Measurements from ENCODE around the gene MAP3K2.
A peak's percentile ranks its signal among the peaks of the same experiment; 100 is the strongest.

The MAP3K2 gene, protein sequence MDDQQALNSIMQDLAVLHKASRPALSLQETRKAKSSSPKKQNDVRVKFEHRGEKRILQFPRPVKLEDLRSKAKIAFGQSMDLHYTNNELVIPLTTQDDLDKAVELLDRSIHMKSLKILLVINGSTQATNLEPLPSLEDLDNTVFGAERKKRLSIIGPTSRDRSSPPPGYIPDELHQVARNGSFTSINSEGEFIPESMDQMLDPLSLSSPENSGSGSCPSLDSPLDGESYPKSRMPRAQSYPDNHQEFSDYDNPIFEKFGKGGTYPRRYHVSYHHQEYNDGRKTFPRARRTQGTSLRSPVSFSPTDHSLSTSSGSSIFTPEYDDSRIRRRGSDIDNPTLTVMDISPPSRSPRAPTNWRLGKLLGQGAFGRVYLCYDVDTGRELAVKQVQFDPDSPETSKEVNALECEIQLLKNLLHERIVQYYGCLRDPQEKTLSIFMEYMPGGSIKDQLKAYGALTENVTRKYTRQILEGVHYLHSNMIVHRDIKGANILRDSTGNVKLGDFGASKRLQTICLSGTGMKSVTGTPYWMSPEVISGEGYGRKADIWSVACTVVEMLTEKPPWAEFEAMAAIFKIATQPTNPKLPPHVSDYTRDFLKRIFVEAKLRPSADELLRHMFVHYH

DNA sequence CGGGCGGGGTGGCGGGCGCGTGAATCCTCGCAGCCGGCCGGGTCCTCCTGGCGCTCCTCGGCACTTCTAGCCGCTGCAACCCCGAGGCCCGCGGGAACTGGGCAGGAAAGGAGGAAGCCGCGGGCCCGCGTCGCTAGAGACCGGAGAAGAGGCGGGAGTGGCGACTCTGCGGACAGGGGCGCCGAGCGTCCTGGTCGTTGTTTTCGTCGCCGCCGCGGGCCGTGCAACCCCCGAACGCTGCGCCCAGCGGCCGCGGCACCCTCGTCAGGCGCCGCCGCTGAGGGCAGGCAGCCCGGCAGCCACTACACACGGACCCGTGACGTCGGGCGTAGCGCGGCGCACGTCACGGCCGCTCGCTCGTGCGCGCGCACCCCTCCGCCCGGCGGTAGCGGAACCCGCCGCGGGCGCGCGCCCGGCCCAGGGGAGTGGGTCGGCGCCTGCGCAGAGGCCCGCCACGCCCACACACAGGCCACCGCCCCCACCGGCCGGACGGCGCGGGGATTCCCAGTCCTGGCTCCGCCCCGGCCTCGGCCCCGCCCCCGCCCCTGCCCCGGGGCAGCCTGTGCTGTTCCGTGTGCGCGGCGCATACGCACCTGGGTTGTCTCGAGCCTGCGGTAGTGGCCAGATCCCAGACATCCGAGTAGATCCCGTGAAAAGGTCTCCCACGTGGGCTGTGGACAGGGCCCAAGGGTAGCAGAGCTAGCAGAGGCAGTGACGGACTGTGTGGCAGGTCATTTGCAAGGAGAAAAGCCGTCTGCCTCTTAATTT lies at the start of gene MAP3K2:
TSS of gene MAP3K2 (minus strand) at position 321 of the 768 bp plus-strand sequence. CDS start 44,846 bp downstream, outside the sequence.
- peak; percentile 92 to 96 (median 92) for DNase-seq (ENCODE audit: low read depth in 2 of 3, low spot score in 2 of 3)

DNA sequence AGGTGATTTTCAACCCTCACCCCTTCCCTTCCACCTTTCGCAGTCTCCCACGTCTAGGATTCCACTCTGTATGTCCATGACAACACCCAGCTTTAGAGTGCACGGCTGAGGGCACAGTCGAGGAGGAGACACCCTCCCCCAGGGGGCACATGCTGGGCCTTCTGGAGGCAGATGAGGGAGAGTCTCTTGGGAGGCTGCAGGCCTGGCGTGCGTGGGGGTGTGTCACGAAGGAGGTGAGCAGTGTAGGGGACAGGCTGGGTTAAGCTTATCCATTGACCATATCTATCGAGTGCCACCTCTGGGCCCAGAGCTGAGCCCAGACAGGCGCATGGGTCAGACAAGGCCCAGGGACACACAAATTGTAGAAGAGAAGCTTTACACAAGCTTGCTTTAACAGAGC lies 49.3 kb upstream of the MAP3K2 start:
- DNase-seq (ENCODE audit: low read depth in 2 of 3, low spot score in 2 of 3), result no peak

DNA sequence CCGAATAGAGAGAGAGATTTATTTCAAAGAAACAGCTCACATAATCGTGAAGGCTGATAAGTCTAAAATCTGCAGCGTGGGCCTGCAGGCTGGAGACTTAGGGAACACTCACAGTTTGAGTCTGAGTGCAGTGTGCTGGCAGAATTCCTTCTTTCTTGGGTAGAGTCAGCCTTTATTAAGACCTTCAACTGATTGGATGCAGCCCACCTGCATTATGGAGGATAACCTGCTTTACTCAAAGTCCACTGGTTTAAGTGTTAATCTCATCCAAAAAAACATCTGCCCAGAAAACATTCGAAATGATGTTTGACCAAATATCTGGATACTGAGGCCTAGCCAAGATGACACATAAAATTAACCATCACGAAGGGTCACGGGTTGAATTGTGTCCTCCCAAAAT lies 46.7 kb upstream of the MAP3K2 start:
- DNase-seq (ENCODE audit: low read depth in 2 of 3, low spot score in 2 of 3), result no peak

DNA sequence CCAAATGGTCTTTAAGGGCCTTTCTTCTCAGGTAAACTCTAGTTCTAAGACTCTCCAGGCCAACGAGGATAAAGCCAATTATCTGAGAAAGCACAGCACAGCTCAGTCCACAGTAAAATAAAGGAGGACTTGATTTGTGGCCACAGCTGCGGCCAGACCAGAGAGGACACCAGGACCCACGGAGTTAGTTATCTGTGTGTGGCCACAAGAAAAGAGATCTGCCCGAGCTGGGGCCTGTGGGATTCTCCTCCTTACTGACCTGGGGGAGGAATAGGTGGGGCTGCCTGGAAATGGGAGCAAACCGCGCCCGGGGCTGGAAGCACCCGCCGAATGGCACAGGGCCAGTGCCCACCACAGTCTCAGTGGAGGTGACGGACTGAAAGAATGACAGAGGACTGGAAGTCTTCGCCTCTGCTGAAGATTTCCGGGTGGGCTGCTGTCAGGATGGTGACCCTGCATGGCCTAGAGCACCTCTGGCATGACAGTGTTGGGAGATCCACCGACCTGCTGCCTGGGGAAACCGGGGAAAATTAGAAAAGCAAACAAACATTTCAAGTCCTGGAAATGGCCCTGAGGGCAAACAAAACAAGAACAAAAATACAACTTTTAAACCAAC lies 43.7 kb upstream of the MAP3K2 start:
- no peak for DNase-seq (ENCODE audit: low read depth in 2 of 3, low spot score in 2 of 3)

DNA sequence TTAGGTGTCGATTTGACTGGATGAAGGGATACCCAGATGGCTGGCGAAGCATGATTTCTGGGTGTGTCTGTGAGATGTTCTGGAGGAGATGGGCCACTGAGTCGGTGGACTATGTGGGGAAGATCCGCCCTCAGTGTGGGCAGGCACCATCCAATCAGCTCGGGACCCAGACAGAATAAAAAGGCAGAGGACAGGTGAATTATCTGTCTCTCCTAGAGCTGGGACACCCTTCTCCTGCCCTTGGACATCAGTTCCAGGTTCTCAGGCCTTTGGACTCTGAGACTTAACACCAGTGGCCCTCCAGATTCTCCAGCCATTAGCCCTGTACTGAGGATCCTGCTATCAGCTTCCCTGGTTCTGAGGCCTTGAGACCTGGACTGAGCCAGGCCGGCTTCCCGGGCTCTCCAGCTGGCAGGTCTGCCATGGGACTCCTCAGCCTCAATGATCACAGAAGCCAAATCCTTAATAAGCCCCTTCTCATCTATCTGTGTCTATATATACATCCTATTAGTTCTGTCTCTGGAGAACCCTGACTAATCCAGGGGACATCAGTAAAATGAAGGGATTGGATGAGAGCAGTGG lies 42.2 kb upstream of the MAP3K2 start:
- DNase-seq (ENCODE audit: low read depth in 2 of 3, low spot score in 2 of 3), result no peak

DNA sequence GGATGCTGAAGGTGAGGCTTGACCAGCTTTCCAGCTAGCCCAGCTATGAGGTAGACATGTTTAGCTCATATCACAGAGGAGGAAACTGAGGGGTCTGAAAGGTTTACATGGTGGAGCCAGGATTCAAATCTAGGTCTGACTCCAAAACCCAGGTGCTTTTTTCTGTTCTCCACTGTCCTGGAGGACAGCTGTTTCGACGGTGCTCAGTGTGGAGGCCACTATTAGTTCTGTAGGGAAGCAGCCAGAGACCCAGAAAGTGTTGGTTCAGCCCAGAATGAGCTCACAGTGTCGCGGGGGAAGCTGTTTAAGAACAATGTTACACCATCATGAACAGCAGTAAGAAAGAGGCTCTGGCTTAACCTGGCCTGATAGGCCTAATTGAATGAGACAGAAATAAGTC lies 41.5 kb upstream of the MAP3K2 start:
- no peak for DNase-seq (ENCODE audit: low read depth in 2 of 3, low spot score in 2 of 3)

DNA sequence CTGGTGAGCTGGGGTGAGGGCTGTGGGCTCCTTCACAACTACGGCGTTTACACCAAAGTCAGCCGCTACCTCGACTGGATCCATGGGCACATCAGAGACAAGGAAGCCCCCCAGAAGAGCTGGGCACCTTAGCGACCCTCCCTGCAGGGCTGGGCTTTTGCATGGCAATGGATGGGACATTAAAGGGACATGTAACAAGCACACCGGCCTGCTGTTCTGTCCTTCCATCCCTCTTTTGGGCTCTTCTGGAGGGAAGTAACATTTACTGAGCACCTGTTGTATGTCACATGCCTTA lies 41.0 kb upstream of the MAP3K2 start:
- DNase-seq (ENCODE audit: low read depth in 2 of 3, low spot score in 2 of 3), result no peak

DNA sequence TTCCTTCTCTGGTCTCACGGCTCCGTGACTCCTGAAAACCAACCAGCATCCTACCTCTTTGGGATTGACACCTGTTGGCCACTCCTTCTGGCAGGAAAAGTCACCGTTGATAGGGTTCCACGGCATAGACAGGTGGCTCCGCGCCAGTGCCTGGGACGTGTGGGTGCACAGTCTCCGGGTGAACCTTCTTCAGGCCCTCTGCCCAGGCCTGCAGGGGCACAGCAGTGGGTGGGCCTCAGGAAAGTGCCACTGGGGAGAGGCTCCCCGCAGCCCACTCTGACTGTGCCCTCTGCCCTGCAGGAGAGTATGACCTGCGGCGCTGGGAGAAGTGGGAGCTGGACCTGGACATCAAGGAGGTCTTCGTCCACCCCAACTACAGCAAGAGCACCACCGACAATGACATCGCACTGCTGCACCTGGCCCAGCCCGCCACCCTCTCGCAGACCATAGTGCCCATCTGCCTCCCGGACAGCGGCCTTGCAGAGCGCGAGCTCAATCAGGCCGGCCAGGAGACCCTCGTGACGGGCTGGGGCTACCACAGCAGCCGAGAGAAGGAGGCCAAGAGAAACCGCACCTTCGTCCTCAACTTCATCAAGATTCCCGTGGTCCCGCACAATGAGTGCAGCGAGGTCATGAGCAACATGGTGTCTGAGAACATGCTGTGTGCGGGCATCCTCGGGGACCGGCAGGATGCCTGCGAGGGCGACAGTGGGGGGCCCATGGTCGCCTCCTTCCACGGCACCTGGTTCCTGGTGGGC lies 40.5 kb upstream of the MAP3K2 start:
- DNase-seq (ENCODE audit: low read depth in 2 of 3, low spot score in 2 of 3), result no peak

DNA sequence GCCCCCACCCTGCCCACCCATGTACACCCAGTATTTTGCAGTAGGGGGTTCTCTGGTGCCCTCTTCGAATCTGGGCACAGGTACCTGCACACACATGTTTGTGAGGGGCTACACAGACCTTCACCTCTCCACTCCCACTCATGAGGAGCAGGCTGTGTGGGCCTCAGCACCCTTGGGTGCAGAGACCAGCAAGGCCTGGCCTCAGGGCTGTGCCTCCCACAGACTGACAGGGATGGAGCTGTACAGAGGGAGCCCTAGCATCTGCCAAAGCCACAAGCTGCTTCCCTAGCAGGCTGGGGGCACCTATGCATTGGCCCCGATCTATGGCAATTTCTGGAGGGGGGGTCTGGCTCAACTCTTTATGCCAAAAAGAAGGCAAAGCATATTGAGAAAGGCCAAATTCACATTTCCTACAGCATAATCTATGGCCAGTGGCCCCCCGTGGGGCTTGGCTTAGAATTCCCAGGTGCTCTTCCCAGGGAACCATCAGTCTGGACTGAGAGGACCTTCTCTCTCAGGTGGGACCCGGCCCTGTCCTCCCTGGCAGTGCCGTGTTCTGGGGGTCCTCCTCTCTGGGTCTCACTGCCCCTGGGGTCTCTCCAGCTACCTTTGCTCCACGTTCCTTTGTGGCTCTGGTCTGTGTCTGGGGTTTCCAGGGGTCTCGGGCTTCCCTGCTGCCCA lies 39.7 kb upstream of the MAP3K2 start:
- DNase-seq (ENCODE audit: low read depth in 2 of 3, low spot score in 2 of 3), result no peak

DNA sequence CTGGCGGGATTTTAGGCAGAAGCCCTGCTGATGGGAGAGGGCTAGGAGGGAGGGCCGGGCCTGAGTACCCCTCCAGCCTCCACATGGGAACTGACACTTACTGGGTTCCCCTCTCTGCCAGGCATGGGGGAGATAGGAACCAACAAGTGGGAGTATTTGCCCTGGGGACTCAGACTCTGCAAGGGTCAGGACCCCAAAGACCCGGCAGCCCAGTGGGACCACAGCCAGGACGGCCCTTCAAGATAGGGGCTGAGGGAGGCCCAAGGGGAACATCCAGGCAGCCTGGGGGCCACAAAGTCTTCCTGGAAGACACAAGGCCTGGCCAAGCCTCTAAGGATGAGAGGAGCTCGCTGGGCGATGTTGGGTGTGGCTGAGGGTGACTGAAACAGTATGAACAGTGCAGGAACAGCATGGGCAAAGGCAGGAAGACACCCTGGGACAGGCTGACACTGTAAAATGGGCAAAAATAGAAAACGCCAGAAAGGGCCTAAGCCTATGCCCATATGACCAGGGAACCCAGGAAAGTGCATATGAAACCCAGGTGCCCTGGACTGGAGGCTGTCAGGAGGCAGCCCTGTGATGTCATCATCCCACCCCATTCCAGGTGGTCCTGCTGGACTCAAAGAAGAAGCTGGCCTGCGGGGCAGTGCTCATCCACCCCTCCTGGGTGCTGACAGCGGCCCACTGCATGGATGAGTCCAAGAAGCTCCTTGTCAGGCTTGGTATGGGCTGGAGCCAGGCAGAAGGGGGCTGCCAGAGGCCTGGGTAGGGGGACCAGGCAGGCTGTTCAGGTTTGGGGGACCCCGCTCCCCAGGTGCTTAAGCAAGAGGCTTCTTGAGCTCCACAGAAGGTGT lies 39.0 kb upstream of the MAP3K2 start:
- DNase-seq (ENCODE audit: low read depth in 2 of 3, low spot score in 2 of 3), result no peak

DNA sequence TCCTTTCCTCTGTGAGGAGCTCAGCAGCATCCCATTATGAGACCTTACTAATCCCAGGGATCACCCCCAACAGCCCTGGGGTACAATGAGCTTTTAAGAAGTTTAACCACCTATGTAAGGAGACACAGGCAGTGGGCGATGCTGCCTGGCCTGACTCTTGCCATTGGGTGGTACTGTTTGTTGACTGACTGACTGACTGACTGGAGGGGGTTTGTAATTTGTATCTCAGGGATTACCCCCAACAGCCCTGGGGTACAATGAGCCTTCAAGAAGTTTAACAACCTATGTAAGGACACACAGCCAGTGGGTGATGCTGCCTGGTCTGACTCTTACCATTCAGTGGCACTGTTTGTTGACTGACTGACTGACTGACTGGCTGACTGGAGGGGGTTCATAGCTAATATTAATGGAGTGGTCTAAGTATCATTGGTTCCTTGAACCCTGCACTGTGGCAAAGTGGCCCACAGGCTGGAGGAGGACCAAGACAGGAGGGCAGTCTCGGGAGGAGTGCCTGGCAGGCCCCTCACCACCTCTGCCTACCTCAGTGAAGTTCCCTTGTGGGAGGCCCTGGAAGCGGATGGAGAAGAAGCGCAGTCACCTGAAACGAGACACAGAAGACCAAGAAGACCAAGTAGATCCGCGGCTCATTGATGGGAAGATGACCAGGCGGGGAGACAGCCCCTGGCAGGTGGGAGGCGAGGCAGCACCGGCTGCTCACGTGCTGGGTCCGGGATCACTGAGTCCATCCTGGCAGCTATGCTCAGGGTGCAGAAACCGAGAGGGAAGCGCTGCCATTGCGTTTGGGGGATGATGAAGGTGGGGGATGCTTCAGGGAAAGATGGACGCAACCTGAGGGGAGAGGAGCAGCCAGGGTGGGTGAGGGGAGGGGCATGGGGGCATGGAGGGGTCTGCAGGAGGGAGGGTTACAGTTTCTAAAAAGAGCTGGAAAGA lies 38.0 kb upstream of the MAP3K2 start:
- DNase-seq (ENCODE audit: low read depth in 2 of 3, low spot score in 2 of 3), result no peak

DNA sequence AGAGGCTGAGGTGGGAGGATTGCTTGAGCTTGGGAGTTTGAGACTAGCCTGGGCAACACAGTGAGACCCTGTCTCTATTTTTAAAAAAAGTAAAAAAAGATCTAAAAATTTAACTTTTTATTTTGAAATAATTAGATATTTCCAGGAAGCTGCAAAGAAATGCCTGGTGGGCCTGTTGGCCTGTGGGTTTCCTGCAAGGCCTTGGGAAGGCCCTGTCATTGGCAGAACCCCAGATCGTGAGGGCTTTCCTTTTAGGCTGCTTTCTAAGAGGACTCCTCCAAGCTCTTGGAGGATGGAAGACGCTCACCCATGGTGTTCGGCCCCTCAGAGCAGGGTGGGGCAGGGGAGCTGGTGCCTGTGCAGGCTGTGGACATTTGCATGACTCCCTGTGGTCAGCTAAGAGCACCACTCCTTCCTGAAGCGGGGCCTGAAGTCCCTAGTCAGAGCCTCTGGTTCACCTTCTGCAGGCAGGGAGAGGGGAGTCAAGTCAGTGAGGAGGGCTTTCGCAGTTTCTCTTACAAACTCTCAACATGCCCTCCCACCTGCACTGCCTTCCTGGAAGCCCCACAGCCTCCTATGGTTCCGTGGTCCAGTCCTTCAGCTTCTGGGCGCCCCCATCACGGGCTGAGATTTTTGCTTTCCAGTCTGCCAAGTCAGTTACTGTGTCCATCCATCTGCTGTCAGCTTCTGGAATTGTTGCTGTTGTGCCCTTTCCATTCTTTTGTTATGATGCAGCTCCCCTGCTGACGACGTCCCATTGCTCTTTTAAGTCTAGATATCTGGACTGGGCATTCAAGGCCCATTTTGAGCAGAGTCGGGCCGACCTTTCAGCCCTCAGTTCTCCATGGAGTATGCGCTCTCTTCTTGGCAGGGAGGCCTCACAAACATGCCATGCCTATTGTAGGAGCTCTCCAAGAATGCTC lies 37.1 kb upstream of the MAP3K2 start:
- no peak for DNase-seq (ENCODE audit: low read depth in 2 of 3, low spot score in 2 of 3)

DNA sequence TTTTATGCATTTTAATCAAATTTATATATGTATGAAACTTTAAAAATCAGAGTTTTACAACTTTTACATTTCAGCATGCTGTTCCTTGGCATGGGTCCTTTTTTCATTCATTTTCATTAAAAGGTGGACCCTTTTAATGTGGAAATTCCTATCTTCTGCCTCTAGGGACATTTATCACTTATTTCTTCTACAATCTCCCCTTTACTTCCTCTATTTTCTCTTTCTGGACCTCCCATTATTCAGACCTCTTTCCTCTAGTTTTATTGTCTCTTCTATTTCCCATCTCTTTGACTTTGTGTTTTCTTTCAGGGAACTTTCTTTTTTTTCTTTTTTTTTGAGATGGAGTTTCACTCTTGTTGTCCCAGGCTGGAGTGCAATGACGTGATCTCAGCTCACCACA lies 36.1 kb upstream of the MAP3K2 start:
- no peak for DNase-seq (ENCODE audit: low read depth in 2 of 3, low spot score in 2 of 3)

DNA sequence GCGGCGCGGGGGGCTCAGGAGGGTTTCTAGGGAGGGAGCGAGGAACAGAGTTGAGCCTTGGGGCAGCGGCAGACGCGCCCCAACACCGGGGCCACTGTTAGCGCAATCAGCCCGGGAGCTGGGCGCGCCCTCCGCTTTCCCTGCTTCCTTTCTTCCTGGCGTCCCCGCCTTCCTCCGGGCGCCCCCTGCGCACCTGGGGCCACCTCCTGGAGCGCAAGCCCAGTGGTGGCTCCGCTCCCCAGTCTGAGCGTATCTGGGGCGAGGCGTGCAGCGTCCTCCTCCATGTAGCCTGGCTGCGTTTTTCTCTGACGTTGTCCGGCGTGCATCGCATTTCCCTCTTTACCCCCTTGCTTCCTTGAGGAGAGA lies 35.7 kb upstream of the MAP3K2 start:
- no peak for DNase-seq (ENCODE audit: low read depth in 2 of 3, low spot score in 2 of 3)

DNA sequence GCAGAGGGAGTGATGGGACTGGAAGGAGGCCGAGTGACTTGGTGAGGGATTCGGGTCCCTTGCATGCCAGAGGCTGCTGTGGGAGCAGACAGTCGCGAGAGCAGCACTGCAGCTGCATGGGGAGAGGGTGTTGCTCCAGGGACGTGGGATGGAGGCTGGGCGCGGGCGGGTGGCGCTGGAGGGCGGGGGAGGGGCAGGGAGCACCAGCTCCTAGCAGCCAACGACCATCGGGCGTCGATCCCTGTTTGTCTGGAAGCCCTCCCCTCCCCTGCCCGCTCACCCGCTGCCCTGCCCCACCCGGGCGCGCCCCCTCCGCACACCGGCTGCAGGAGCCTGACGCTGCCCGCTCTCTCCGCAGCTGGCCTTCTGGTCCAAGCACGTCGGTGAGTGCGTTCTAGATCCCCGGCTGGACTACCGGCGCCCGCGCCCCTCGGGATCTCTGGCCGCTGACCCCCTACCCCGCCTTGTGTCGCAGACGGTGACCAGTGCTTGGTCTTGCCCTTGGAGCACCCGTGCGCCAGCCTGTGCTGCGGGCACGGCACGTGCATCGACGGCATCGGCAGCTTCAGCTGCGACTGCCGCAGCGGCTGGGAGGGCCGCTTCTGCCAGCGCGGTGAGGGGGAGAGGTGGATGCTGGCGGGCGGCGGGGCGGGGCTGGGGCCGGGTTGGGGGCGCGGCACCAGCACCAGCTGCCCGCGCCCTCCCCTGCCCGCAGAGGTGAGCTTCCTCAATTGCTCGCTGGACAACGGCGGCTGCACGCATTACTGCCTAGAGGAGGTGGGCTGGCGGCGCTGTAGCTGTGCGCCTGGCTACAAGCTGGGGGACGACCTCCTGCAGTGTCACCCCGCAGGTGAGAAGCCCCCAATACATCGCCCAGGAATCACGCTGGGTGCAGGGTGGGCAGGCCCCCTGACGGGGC lies 35.0 kb upstream of the MAP3K2 start:
- DNase-seq (ENCODE audit: low read depth in 2 of 3, low spot score in 2 of 3), result no peak

Data from activated CD8-positive, alpha-beta memory T cell treated with anti-CD3 and anti-CD28 coated beads for 48 hours (primary cell).